Activated B cell treated with CpG ODN at 0.5 μM for 24 hours (primary cell): ENCODE measurements around the gene CCL24. TPM values are rescaled to one million over a fixed set of nuclear protein-coding genes. Genes with fewer than 3 reads are reported as not detected.

Source experiments
- ATAC-seq: fragments of 200-7000 bp; cut with Tn5 transposase; one replicate; pipeline ENCODE4 v1.10.0; 2021; ENCODE audit warnings: low read depth, mild to moderate bottlenecking, moderate library complexity
- CTCF ChIA-PET: fragments of 350-600 bp; sonication (Branson Sonifier 250); formaldehyde crosslinking; loops from one replicate; lab custom pipeline; 2021; ENCODE audit warnings: antibody characterized with exemption; lab: Charles Lee
- POLR2A ChIA-PET: fragments of 350-600 bp; sonication (Branson Sonifier 250); formaldehyde crosslinking; loops from one replicate; lab custom pipeline; 2021; ENCODE audit warnings: antibody characterized with exemption; lab: Charles Lee
- DNase-seq: peaks from one replicate; pipeline ENCODE4 v3.0.0; 2022
- H3K27ac Mint-ChIP-seq: one replicate; pipeline ENCODE4 v1.8.0; 2020; ENCODE audit warnings: mixed read lengths
- H3K27me3 Mint-ChIP-seq: one replicate; pipeline ENCODE4 v1.8.0; 2021; ENCODE audit warnings: mixed read lengths
- H3K36me3 Mint-ChIP-seq: one replicate; pipeline ENCODE4 v1.8.0; 2021; ENCODE audit warnings: low read depth, mixed read lengths
- H3K4me1 Mint-ChIP-seq: one replicate; pipeline ENCODE4 v1.8.0; 2021; ENCODE audit warnings: mixed read lengths
- H3K4me3 Mint-ChIP-seq: one replicate; pipeline ENCODE4 v1.8.0; 2020; ENCODE audit warnings: mild to moderate bottlenecking, mixed read lengths
- H3K9me3 Mint-ChIP-seq: one replicate; pipeline ENCODE4 v1.8.0; 2020; ENCODE audit warnings: mixed read lengths
- intact Hi-C: fragments of 100-400 bp; cut with micrococcal nuclease; formaldehyde crosslinking; loops from one replicate; pipeline ENCODE4 v1.15.1; 2024
- total RNA-seq: library from RNA; stranded (reverse); gene quantifications from 2 replicates; pipeline ENCODE4 v1.2.3, GENCODE V29; 2022
- TF ChIP-seq, protein P1 (sequence below): fragments of 200-600 bp; IDR thresholded peaks from one replicate; pipeline ENCODE4 v1.8.0; 2022; ENCODE audit warnings: antibody characterized with exemption, mild to moderate bottlenecking

Gene CCL24
- total RNA-seq, 1 donor from 2014 or later: 1.2 TPM

DNA sequence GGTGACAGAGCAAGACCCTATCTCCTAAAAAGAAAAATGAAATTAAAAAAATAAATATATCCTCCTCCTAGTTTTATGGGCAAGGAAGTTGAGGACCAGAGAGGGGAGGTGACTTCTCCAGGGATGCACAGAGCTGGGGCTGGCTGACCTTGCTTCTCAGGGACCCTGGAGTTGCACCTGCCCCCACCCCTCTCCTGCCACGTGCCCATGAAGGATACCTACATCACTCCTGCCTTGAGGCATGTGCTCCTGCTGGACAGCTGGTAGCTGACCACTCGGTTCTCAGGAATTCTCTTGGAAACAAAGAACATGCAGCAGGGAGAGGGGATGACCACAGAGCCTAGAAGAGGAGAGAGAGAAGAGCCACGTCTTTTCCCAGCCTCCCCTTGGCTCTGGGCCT lies 522 bp downstream of the CCL24 start:
- no peak for ATAC-seq
- no peak for DNase-seq
- H3K27me3 Mint-ChIP-seq: peaks cover 11% of the 10 kb centered on the region
- CTCF ChIA-PET: no interaction called here
- no peaks in the 10 kb centered on the region for H3K36me3 Mint-ChIP-seq
- H3K4me1 Mint-ChIP-seq: no peaks in the 10 kb centered on the region
- no peaks in the 10 kb centered on the region for H3K9me3 Mint-ChIP-seq
- H3K4me3 Mint-ChIP-seq: no peak overlapping the region
- TF ChIP-seq, protein P1, sequence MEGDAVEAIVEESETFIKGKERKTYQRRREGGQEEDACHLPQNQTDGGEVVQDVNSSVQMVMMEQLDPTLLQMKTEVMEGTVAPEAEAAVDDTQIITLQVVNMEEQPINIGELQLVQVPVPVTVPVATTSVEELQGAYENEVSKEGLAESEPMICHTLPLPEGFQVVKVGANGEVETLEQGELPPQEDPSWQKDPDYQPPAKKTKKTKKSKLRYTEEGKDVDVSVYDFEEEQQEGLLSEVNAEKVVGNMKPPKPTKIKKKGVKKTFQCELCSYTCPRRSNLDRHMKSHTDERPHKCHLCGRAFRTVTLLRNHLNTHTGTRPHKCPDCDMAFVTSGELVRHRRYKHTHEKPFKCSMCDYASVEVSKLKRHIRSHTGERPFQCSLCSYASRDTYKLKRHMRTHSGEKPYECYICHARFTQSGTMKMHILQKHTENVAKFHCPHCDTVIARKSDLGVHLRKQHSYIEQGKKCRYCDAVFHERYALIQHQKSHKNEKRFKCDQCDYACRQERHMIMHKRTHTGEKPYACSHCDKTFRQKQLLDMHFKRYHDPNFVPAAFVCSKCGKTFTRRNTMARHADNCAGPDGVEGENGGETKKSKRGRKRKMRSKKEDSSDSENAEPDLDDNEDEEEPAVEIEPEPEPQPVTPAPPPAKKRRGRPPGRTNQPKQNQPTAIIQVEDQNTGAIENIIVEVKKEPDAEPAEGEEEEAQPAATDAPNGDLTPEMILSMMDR: no peak
- intact Hi-C loops: no loop called here
- no peak overlapping the region for H3K27ac Mint-ChIP-seq
- POLR2A ChIA-PET: no interaction called here

DNA sequence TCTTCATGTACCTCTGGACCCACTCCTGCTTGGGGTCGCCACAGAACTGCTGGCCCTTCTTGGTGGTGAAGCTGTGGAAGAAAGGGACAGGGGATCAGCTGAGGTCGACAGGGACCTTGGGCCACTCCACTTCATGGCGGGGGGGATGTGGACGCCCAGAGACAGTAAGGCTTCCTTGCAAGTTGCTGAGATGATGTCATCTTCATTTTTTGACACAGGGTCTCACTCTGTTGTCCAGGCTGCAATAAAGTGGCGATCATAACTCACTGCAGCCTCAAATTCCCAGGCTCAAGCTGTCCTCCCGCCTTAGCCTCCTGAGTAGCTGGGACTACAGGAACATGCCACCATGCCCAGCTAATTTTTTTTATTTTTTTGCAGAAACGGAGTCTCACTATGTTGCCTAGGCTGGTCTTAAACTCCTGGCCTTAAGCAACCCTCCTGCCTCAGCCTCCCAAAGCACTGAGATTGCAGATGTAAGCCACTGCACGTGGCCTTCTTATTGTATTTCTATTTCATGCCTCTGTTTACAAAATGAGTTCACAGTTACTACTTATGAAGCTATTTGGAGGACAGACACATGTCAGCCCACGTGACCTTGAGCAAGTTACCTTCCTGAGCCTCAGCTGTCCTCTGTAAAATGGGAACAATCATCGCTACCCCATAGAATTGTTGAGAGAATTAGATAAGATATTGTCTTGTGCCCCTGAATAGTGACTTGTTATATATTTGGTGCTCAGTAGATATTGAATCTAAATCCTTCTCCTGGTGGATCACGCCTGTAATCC lies 1.5 kb downstream of the CCL24 start:
- ATAC-seq (no peak), DNase-seq (no peak)
- Mint-ChIP-seq H3K27me3 (peaks cover 7% of the 10 kb centered on the region), H3K36me3 (no peaks in the 10 kb centered on the region), H3K4me3 (no peak overlapping the region), H3K9me3 (no peaks in the 10 kb centered on the region), H3K27ac (no peak overlapping the region), H3K4me1 (no peaks in the 10 kb centered on the region)
- CTCF ChIA-PET: no interaction called here
- POLR2A ChIA-PET: no interaction called here
- intact Hi-C loops: no loop called here
- TF ChIP-seq, protein P1: no peak

DNA sequence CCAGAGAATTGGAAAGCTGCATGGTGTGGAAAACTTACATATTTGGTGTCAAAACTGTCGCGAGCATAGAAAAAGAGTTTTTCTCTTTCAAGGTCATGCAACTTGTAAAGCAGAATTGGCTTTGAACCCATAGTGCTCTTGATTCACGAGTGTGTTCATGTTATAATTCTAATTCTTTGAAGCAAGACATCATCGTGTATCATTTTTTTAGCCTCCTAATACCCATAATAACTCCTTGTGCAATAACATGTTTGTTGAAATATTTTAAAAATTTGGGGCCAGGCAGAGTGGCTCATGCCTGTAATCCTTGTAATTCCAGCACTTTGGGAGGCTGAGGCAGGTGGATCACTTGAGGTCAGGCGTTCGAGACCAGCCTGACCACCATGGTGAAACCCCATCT lies 4.2 kb downstream of the CCL24 start:
- no peak overlapping the region for H3K27ac Mint-ChIP-seq
- peaks cover 6% of the 10 kb centered on the region for H3K27me3 Mint-ChIP-seq
- POLR2A ChIA-PET: no interaction called here
- no peak for DNase-seq
- no peak for ATAC-seq
- TF ChIP-seq, protein P1: no peak
- H3K9me3 Mint-ChIP-seq: peaks cover 3% of the 10 kb centered on the region
- intact Hi-C loops: no loop called here
- CTCF ChIA-PET: no interaction called here
- H3K4me1 Mint-ChIP-seq: no peaks in the 10 kb centered on the region
- no peaks in the 10 kb centered on the region for H3K36me3 Mint-ChIP-seq
- no peak overlapping the region for H3K4me3 Mint-ChIP-seq

DNA sequence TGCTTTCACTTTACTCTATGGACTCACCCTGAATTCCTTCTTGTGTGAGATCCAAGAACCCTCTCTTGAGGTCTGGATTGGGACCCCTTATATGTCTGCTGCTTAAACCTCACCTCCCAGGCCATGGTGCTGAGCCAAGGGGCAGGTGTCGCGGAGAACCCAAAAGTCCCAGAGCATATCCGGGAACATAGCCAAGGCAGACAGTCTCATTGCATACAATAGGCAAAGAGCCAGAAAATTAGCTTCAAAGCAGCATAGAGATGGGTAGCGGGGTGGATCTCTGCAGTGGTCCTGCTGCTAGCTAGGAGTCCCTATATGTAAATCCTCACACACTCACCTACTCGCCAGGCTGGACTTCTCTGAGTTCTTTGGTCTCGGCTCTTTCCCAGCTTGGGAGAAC lies 5.5 kb downstream of the CCL24 start:
- ATAC-seq: no peak
- Mint-ChIP-seq H3K4me3 (no peak overlapping the region), H3K27me3 (peaks cover 6% of the 10 kb centered on the region), H3K36me3 (no peaks in the 10 kb centered on the region), H3K4me1 (no peaks in the 10 kb centered on the region), H3K27ac (no peak overlapping the region), H3K9me3 (peaks cover 3% of the 10 kb centered on the region)
- no peak for DNase-seq
- intact Hi-C loops: no loop called here
- POLR2A ChIA-PET: no interaction called here
- TF ChIP-seq, protein P1: no peak
- CTCF ChIA-PET: no interaction called here

DNA sequence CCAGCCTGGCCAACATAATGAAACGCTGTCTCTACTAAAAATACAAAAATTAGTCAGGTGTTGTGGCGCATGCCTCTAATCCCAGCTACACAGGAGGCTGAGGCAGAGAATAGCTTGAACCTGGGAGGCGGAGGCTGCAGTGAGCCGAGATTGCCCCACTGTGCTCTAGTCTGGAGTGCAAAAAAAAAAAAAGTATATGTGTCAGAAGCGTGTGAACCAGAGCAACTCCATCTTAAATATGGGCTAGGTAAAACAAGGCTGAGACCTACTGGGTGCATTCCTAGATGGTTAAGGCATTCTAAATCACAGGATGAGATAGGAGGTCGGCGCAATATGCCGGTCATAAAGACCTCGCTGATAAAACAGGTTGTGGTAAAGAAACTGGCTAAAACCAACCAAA lies 6.2 kb downstream of the CCL24 start:
- Mint-ChIP-seq H3K36me3 (no peaks in the 10 kb centered on the region), H3K27me3 (peaks cover 6% of the 10 kb centered on the region), H3K9me3 (peaks cover 3% of the 10 kb centered on the region), H3K4me3 (no peak overlapping the region), H3K27ac (no peak overlapping the region), H3K4me1 (no peaks in the 10 kb centered on the region)
- ATAC-seq (no peak), DNase-seq (no peak)
- TF ChIP-seq, protein P1: no peak
- ChIA-PET POLR2A (no interaction called here), CTCF (no interaction called here)
- intact Hi-C loops: no loop called here
